Pancreas (tissue), 10 donors: ENCODE measurements around the gene FADS1. TPM values are rescaled to one million over a fixed set of nuclear protein-coding genes. Genes with fewer than 3 reads are reported as not detected.
A peak's percentile ranks its signal among the peaks of the same experiment; 100 is the strongest.

Source experiments
- ATAC-seq, 4 donors: fragments of 200-7000 bp; cut with Tn5 transposase; one replicate each; pipeline versions ENCODE4 v1.8.0 to v1.9.1; 2020; ENCODE audit warnings: mild to moderate bottlenecking in 4 of 4, moderate library complexity in 4 of 4
- DNase-seq, 6 donors: peaks; one replicate each; pipeline ENCODE4 v3.0.0-alpha.2; 2020
- FAIRE-seq: peaks from 2 replicates; lab custom pipeline; 2012; peaks lifted over from hg19 to GRCh38; lab: Jason Lieb, UNC
- H3K27ac ChIP-seq, 4 donors: fragments of 200-600 bp; sonication (generic); 1 replicate in 3 of 4; 2 replicates in 1 of 4; pipeline versions ENCODE4 v1.5.0 to v1.8.0; 2020
- H3K27me3 ChIP-seq, 4 donors: fragments of 200-600 bp; one replicate each; pipeline ENCODE4 v1.8.0; 2021
- H3K36me3 ChIP-seq, 3 donors: fragments of 200-600 bp; sonication (generic) in 1 of 3; one replicate each; pipeline versions ENCODE4 v1.5.0 to v1.8.0; 2020 to 2021
- H3K4me1 ChIP-seq, 3 donors: fragments of 200-600 bp; one replicate each; pipeline ENCODE4 v1.8.0; 2021
- H3K4me3 ChIP-seq, 4 donors: fragments of 200-600 bp; sonication (generic) in 2 of 4; one replicate each; pipeline versions ENCODE4 v1.5.0 to v1.8.0; 2020 to 2021
- H3K9me3 ChIP-seq, 4 donors: fragments of 200-600 bp; one replicate each; pipeline ENCODE4 v1.8.0; 2021
- CTCF ChIP-seq, 4 donors: fragments of 200-600 bp; sonication (generic) in 3 of 4; IDR thresholded peaks; one replicate each; pipeline versions ENCODE4 v1.5.0 to v1.8.0; 2021; ENCODE audit warnings: antibody characterized with exemption in 4 of 4
- WGBS, 2 donors: extraction: QIAGEN DNeasy Blood & Tissue Kit; methylation state at CpG; one replicate each; pipeline ENCODE4 v1.1.7; 2013; 5-methylcytosine and 5-hydroxymethylcytosine counted together
- intact Hi-C, 3 donors: fragments of 100-400 bp; cut with DNase I; formaldehyde crosslinking; loops; one replicate each; pipeline versions ENCODE4 v1.11.1 to v1.14.2; 2022
- polyA plus RNA-seq, 2 donors: library from polyadenylated mRNA; stranded (reverse); fragments of 200-250 nt; gene quantifications; one replicate each; pipeline ENCODE4 v1.2.3, GENCODE V29; 2013
- total RNA-seq, 6 donors: library from RNA; stranded (reverse); fragmentation: NEBNext Ultra II Directional in 4 of 6; extraction: Animal tissue kit (Norgen Biotek cat#: 25700) in 4 of 6; gene quantifications; one replicate each; pipeline versions ENCODE4 v1.2.1 to v1.2.4, GENCODE V29; 2021 to 2023
- donor health status: healthy with polysubstance abuse.
- donor health status: DM: no; HTN: no; CAD: no; lungs with moderate emphysema.
- donor health status: DM: no; HTN: no; CAD: no.
- donor health status: control.
- donor health status: control.
- donor health status: Bipolar disorder and iron deficiency.
- donor health status: DM: yes; HTN: yes; CAD: no.
- donor health status: DM: no; HTN: no; CAD: no.
- donor health status: DM: no; HTN: no; CAD: no.
- donor health status: DM: yes; HTN: yes; CAD: no.

The FADS1 gene
- total and polyA plus RNA-seq, 8 donors: 2.3 to 15.1 (median 5.4) TPM

- Histone ChIP-seq H3K9me3 (no peaks in the 10 kb centered on the region), H3K36me3 (no peaks in the 10 kb centered on the region), H3K4me3 (peak overlapping the region in 2 of 4 donors; percentile 44 to 75), H3K4me1 (peaks cover 0 to 6% (median 3%) of the 10 kb centered on the region in 3 donors), H3K27me3 (no peaks in the 10 kb centered on the region), H3K27ac (peak overlapping the region in 3 of 4 donors; percentile 72 to 94 (median 85))
- FAIRE-seq (no peak), ATAC-seq (peak in 1 of 4 donors; percentile 0), DNase-seq (peak in 2 of 6 donors; percentile 35 to 44)
- intact Hi-C loops: no loop called here
- TF ChIP-seq CTCF (IDR thresholded peaks at IDR 0.05): no peak
- 79 to 81% methylated on average over 16 of the region's 16 CpGs for WGBS, 2 donors
Measured at GRCh38 chr11:61814247-61814957, 2.4 kb downstream of the FADS1 start.

DNA sequence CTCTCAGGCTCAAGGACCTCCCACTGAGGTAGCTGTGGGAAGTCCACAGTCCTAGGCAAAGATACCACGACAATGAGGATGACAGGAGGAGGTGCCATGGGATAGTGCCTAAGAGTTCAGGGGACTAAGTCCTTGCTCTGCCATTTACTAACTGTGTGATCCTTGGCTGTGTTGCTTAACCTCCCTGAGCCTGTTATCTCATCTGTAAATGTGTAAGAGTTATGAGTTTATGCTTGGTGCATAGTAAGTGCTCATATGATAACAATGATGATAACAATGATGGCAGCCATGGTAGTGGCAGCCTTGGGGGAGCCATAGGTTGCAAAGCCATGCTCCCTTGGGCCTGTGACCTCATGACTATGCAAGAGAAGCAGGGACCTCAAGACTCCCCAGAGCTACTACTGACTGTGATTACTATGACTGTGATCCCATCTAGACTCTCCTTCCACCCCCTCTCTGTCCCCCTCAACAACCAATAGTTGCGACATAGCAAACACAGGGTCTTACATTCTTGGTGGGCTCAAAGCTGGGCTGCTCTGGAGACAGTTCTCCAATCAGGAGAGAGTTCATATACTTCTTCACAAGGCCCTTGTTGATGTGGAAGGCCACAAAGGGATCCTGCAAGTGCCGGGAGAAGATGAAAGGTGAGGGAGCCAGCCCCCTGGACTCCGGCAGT is 3.9 kb downstream of the FADS1 start:
- H3K9me3 ChIP-seq: no peaks in the 10 kb centered on the region
- ATAC-seq: no peak
- DNase-seq: no peak
- no peaks in the 10 kb centered on the region for H3K36me3 ChIP-seq
- TF ChIP-seq CTCF (IDR thresholded peaks at IDR 0.05): no peak
- H3K4me1 ChIP-seq: peaks cover 0 to 6% (median 3%) of the 10 kb centered on the region in 3 donors
- 91 to 92% methylated on average over 4 of the region's 4 CpGs for WGBS, 2 donors
- H3K27me3 ChIP-seq: no peaks in the 10 kb centered on the region
- intact Hi-C loops: no loop called here
- H3K4me3 ChIP-seq: no peak overlapping the region
- FAIRE-seq: no peak
- no peak overlapping the region for H3K27ac ChIP-seq

DNA sequence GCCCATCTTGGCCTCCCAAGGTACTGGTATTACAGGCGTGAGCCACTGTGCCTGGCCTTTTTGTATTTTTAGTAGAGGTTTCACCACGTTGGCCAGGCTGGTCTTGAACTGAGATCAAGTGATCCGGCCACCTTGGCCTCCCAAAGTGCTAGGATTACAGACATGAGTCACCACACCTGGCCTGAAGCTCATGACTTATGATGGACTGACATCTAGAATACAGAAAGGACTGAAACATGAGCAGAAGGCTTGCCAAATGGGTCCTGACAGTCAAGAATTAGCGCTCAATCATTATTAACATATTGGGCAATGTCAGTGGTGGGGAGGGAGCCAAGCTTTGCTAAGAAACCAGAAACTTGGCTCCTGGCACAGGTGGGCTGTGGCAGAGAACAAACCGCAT is 5.0 kb downstream of the FADS1 start:
- intact Hi-C loops: no loop called here
- TF ChIP-seq CTCF (IDR thresholded peaks at IDR 0.05): no peak
- ATAC-seq: no peak
- peak in 1 of 6 donors; percentile 16 for DNase-seq
- FAIRE-seq: no peak
- 92 to 93% methylated on average over 5 of the region's 5 CpGs for WGBS, 2 donors
- Histone ChIP-seq H3K36me3 (no peaks in the 10 kb centered on the region), H3K27ac (no peak overlapping the region), H3K4me1 (no peaks in the 10 kb centered on the region), H3K4me3 (no peak overlapping the region), H3K9me3 (no peaks in the 10 kb centered on the region), H3K27me3 (no peaks in the 10 kb centered on the region)

GRCh38 chr11:61810671-61811175 is 6.1 kb downstream of the FADS1 start:
- H3K9me3 ChIP-seq: no peaks in the 10 kb centered on the region
- FAIRE-seq (no peak), ATAC-seq (no peak), DNase-seq (peak in 1 of 6 donors; percentile 19)
- H3K4me3 ChIP-seq: no peak overlapping the region
- 90 to 94% methylated on average over 8 of the region's 8 CpGs for WGBS, 2 donors
- no peaks in the 10 kb centered on the region for H3K27me3 ChIP-seq
- intact Hi-C loops: no loop called here
- no peaks in the 10 kb centered on the region for H3K36me3 ChIP-seq
- no peak for TF ChIP-seq CTCF (IDR thresholded peaks at IDR 0.05)
- no peak overlapping the region for H3K27ac ChIP-seq
- no peaks in the 10 kb centered on the region for H3K4me1 ChIP-seq
